LNCAP (cell line): Measurements from ENCODE around the gene TSTD1.

Experiments used
- TF ChIP-seq, protein P1 (sequence below): fragments of 450-650 bp; IDR thresholded peaks from 2 replicates; pipeline ENCODE4 v1.5.1; 2017; ENCODE audit warnings: mild to moderate bottlenecking

The TSTD1 gene

DNA sequence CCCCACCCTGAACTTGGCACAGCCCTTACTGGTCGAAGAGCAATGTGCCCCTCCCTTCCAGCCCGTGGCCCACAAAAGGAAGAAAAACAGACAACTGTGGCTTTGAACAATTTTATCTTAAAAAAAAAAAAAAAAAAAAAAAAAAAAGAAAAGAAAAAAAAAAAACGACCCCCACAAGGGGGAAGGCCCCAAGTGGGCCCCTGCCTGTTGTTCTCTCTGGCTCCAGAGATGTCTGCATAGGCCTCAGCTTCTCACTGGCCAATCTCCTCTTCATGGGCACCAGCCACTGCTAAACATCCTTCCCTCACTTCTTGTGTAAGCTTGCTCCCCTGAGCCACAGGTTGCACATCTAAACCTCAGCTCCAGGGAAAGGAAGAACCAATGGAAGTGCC is 386 bp upstream of the TSTD1 start:
- TF ChIP-seq, protein P1, sequence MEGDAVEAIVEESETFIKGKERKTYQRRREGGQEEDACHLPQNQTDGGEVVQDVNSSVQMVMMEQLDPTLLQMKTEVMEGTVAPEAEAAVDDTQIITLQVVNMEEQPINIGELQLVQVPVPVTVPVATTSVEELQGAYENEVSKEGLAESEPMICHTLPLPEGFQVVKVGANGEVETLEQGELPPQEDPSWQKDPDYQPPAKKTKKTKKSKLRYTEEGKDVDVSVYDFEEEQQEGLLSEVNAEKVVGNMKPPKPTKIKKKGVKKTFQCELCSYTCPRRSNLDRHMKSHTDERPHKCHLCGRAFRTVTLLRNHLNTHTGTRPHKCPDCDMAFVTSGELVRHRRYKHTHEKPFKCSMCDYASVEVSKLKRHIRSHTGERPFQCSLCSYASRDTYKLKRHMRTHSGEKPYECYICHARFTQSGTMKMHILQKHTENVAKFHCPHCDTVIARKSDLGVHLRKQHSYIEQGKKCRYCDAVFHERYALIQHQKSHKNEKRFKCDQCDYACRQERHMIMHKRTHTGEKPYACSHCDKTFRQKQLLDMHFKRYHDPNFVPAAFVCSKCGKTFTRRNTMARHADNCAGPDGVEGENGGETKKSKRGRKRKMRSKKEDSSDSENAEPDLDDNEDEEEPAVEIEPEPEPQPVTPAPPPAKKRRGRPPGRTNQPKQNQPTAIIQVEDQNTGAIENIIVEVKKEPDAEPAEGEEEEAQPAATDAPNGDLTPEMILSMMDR: no peak

DNA sequence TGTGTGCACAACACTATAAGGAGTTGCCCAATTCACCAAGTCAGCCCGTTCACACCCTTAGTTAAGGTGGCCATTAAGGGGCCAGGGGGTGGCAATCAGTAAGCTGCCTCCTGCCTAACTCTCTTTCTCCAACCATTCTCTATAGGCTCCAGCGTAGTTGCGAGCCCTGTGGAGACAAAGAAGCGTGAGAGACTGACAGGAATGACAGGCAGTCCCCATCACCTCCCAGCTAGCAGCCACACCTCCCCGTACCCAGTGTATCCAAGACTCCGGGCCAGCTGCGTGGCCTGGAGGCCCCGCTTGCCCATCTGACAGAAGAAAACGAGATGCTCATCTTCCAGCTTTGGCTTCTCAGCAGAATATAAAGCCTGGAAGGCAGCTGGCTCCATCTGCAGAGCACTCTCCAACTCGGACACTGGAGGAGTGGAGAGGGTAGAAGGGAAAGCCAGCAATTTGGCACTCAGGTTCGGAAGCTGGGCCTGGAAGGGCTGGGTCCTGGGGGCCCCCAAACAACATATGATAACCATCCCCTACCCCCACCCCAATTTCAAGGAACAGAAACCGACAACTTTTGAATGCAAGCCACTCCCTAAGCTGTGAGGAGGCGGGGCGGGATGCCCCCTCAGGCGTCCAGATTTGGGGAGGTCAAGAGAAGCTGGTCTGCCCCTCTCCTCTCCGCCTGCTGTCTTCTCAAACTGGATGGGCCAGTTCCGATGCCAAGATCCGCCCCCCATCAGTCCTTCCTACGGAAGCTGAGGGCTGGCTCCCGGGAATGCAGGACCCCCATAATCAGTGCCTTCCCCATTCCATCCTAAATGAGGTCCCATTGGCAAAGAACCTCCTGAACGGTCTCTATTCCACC is 872 bp downstream of the TSTD1 start:
- TF ChIP-seq, protein P1: no peak

DNA sequence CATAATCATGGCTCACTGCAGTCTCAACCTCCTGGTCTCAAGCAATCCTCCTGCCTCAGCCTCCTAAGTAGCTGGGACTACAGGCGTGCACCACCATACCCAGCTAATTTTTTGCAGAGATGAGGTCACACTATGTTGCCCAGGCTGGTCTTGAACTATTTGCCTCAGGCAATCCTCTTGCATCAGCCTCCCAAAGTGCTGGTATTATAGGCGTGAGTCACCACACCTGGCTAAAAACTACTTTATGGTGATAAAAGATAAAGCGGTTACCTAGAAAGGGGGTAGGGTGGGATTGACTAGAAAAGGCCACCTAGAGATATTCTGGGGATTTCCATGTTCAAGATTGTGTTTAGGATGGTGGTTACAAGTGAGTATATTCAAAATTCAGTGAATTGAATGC is 5.0 kb downstream of the TSTD1 start:
- TF ChIP-seq, protein P1: no peak

DNA sequence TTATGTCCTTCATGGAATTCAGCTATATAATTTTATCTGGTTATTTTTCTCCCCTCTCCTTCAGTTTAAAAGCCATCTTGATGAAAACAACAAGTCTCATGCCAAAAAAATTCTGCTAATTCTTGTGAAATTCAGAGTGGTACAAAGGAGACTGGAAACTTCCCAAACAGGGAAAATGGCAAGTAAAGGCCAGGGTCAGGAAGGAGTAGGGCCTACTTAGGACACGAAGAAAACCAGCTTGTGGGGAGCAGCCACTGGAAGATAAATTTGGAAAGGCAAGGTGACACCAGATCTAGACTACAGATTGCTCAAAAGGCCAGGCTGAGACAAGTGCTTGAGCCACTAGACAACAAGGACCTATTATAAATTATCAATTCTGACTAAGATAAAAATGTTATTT is 6.4 kb downstream of the TSTD1 start:
- TF ChIP-seq, protein P1: no peak

DNA sequence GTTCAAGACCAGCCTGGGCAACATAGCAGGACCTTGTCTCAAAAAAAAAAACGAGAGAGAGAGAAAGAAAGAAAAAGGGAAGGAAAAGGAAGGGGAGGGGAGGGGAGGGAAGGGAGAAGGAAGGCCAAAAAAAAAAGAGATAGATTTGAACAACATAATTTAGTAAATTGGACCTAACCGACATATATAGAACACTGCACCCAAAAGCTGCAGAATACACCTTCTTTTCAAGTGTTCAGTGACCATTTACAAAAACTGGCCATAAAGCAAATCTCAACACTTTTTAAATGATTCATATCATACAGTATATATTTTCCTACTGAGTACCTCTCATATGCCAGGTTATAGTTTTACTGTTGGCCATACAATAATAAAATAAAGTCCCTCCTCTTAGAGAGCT is 6.9 kb downstream of the TSTD1 start:
- TF ChIP-seq, protein P1: no peak

DNA sequence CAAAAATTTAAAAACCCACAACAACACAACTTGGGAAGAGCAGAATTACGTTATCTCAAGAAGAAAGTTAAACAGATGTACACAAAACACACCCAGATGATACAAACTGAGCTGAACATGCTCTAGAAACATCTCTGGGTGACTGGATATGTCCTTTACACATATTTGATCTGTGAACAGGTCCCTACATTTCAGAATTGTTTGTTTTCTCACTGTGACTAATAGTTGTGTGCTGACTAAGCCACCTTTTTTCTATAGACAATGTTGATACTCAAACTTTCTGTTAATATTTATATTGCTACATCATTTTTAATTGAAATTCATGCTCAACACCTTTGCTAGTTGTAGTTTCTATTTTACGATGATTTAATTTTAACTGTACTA is 16.8 kb downstream of the TSTD1 start:
- TF ChIP-seq, protein P1: no peak

DNA sequence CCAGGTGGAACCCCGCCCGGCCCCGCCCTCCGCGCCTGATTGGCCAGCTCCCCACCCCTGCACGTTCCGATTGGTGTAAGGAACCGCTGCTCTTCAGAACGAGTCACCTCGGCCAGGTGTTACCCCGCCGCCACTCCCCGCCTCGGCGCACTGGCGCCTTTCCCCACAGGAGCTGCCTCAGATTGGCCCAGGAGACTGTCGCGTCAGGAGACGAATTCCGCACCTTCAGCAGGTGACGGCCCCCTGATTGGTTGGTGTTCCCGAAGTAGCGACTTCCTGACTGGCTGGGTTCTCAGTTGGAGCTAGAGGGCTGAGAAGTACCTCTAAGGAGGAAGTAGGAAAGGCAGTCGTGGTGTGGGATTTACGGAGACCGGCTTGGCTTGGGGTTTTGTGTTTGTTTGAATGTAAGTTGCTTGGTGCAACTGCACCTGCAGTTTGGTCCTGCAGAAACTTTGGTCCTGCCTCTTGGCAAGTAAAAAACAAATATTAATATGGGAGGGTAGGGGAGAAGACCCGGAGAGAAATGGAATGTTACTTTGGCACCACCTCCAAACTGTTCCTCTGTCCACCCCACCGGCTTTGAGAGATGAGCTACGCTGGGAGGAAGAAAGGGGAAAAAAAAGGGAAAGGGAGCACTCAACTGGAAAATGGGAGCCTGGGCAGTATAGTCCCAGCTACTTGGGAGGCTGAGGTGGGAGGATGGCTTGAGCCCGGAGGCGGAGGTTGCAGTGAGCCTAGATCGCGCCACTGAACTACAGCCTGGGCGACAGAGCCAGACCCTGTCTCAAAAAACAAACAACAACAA is 17.4 kb downstream of the TSTD1 start:
- TF ChIP-seq, protein P1: no peak
